Measurements from ENCODE around the gene TSPAN3. TPM values are rescaled to one million over a fixed set of nuclear protein-coding genes. Genes with fewer than 3 reads are reported as not detected.

Gene TSPAN3
- total and polyA plus RNA-seq, 11 donors = 58.1 to 247 (median 133) TPM

DNA sequence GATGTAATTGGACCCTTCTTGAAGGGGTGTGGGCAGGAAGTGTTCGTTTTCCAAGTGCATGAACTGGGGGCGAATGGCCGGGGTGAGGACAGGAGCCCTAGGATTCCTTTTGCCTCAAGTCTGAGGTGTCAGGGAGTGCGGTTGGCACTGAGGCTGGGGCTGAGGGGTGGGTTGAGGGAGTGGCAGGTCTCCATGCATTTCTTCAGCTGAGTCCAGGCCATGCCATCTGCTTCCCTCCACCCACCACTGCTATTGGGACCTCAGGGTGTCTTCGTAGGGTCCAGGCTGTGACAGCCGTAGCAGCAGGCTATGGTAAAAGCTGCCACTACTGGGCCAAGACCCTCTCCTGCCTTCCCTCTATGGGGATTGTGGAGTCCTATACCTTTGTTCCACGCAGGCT is 25.6 kb upstream of the TSPAN3 start:
- intact Hi-C loops (cut with DNase I) = no loop called here
- TF ChIP-seq, protein P1, sequence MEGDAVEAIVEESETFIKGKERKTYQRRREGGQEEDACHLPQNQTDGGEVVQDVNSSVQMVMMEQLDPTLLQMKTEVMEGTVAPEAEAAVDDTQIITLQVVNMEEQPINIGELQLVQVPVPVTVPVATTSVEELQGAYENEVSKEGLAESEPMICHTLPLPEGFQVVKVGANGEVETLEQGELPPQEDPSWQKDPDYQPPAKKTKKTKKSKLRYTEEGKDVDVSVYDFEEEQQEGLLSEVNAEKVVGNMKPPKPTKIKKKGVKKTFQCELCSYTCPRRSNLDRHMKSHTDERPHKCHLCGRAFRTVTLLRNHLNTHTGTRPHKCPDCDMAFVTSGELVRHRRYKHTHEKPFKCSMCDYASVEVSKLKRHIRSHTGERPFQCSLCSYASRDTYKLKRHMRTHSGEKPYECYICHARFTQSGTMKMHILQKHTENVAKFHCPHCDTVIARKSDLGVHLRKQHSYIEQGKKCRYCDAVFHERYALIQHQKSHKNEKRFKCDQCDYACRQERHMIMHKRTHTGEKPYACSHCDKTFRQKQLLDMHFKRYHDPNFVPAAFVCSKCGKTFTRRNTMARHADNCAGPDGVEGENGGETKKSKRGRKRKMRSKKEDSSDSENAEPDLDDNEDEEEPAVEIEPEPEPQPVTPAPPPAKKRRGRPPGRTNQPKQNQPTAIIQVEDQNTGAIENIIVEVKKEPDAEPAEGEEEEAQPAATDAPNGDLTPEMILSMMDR (IDR thresholded peaks at IDR 0.05) = no peak
- TF ChIP-seq POLR2A (IDR thresholded peaks at IDR 0.05) = no peak
- Histone ChIP-seq H3K4me3 (no peak overlapping the region), H3K36me3 (no peaks in the 10 kb centered on the region), H3K4me1 (no peaks in the 10 kb centered on the region), H3K27me3 (no peaks in the 10 kb centered on the region), H3K9me3 (no peaks in the 10 kb centered on the region), H3K27ac (no peak overlapping the region)
- DNase-seq (no peak), ATAC-seq (no peak)
- WGBS, 4 donors = 92 to 97% (median 94%) methylated on average over 6 to 7 of the region's 7 CpGs

DNA sequence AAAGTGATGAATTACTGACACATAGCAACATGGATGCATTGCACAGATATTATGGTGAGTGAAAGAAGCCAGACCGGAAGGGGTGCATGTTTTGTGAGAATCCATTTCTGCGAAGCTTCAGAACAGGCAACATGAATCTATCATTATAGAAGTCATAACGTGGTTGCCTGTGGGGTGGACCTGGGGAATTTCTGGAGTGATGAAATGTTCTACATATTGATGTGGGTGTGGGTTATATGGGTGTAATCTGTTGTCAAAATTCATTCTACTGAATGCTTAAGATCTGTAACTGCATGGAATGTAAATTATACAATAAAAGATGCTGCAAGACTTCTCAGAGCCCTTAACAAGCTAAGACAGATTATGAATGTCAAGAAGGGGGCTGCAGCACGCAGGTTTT is 25.2 kb upstream of the TSPAN3 start:
- no peaks in the 10 kb centered on the region for H3K36me3 ChIP-seq
- no peak overlapping the region for H3K4me3 ChIP-seq
- no peaks in the 10 kb centered on the region for H3K4me1 ChIP-seq
- H3K27me3 ChIP-seq = no peaks in the 10 kb centered on the region
- DNase-seq = no peak
- H3K27ac ChIP-seq = no peak overlapping the region
- H3K9me3 ChIP-seq = no peaks in the 10 kb centered on the region
- WGBS, 4 donors = 80 to 87% (median 84%) methylated on average over 4 of the region's 4 CpGs
- no peak for ATAC-seq
- intact Hi-C loops (cut with DNase I) = no loop called here
- TF ChIP-seq POLR2A (IDR thresholded peaks at IDR 0.05) = no peak
- TF ChIP-seq, protein P1 (IDR thresholded peaks at IDR 0.05) = no peak

- Histone ChIP-seq H3K4me3 (no peak overlapping the region), H3K4me1 (no peaks in the 10 kb centered on the region), H3K27me3 (no peaks in the 10 kb centered on the region), H3K9me3 (no peaks in the 10 kb centered on the region), H3K36me3 (no peaks in the 10 kb centered on the region), H3K27ac (no peak overlapping the region)
- intact Hi-C loops (cut with DNase I) = no loop called here
- DNase-seq (no peak), ATAC-seq (no peak)
- no peak for TF ChIP-seq POLR2A (IDR thresholded peaks at IDR 0.05)
- TF ChIP-seq, protein P1 (IDR thresholded peaks at IDR 0.05) = peak in 1 of 12 donors; percentile 7
- WGBS, 4 donors = 90 to 92% (median 91%) methylated on average over 11 of the region's 11 CpGs
Measured at GRCh38 chr15:77094397-77095030, 23.6 kb upstream of the TSPAN3 start.

- Histone ChIP-seq H3K27me3 (no peaks in the 10 kb centered on the region), H3K27ac (no peak overlapping the region), H3K36me3 (no peaks in the 10 kb centered on the region), H3K4me3 (no peak overlapping the region), H3K4me1 (no peaks in the 10 kb centered on the region), H3K9me3 (no peaks in the 10 kb centered on the region)
- 87 to 97% (median 93%) methylated on average over 1 of the region's 1 CpG for WGBS, 4 donors
- TF ChIP-seq POLR2A (IDR thresholded peaks at IDR 0.05) = no peak
- TF ChIP-seq, protein P1 (IDR thresholded peaks at IDR 0.05) = no peak
- intact Hi-C loops (cut with DNase I) = no loop called here
- ATAC-seq (no peak), DNase-seq (no peak)
Measured at GRCh38 chr15:77093436-77093835, 22.5 kb upstream of the TSPAN3 start.
